Measurements from ENCODE around the gene SH3BP5.

- no peak for TF ChIP-seq CTCF (IDR thresholded peaks at IDR 0.05; ENCODE audit: poor library complexity)
- TF ChIP-seq EZH2 (IDR thresholded peaks at IDR 0.05; ENCODE audit: borderline replicate concordance) = no peak
Measured at GRCh38 chr3:15303216-15303615, 29.2 kb downstream of the SH3BP5 start.

Data from hepatocyte (in vitro differentiated cells).